NCI-H345 (cell line): Measurements from ENCODE around the gene STAP1.
"Not testable (repeated sequence)": the region's sequence is repeated elsewhere in the genome, so short reads cannot be mapped to it uniquely, and the experiment has no call there.

Experiments
- DNase-seq: peaks from one replicate; lab custom pipeline; 2025; lab: John Stamatoyannopoulos, UW

STAP1 gene

DNA sequence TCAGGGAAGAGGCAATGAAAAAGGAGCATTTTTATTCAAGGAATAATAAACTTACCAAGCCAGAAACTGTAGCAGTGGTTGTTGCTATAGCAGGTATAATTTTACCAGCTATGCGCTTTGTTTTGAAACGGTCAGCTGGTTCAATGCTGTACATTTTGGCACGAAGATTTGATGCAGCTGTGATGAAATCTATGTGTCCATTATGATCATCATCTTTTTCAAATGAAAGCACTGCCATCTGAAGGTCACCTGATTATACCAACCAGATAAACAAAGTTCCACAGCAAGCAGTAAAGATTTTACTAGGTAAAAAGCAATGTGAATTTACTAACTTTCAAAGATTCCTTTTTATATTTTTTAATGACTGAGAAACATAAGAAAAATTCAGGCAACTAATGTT is 66.4 kb downstream of the STAP1 start:
- DNase-seq, result no peak

GRCh38 chr4:67632492-67632891 is 74.0 kb downstream of the STAP1 start:
- no peak for DNase-seq

GRCh38 chr4:67634741-67635140 is 76.2 kb downstream of the STAP1 start:
- DNase-seq, result no peak

GRCh38 chr4:67635331-67635730 is 76.8 kb downstream of the STAP1 start:
- no peak for DNase-seq

DNA sequence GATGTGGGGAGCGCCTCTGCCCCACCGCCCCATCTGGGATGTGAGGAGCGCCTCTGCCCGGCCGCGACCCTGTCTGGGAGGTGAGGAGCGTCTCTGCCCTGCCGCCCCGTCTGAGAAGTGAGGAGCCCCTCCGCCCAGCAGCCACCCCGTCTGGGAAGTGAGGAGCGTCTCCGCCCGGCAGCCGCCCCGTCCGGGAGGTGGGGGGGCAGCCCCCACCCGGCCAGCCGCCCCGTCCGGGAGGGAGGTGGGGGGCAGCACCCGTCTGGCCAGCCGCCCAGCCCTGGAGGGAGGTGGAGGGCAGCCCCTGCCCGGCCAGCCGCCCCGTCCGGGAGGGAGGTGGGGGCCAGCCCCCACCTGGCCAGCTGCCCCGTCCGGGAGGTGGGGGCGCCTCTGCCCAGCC is 78.5 kb downstream of the STAP1 start:
- DNase-seq, result not testable (repeated sequence)

GRCh38 chr4:67638136-67638535 is 79.6 kb downstream of the STAP1 start:
- no peak for DNase-seq

DNA sequence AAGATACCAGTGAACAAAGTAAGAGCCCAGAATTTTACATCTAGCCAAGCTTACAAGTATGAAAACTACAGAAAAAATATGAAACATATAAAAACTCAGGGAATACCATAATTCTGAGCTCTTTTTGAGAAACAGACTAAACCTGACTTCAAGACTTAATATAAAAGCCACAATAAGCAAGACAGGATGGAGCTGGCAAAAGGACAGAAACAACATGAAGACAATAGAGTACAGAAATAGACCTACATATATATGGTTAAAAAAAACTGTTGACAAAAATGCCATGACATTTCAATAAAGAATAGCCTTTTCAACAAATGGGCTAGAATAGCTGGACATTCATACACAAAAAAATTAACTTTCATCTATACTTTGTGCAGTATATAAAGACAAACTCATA is 93.0 kb downstream of the STAP1 start:
- no peak for DNase-seq
